A673 (cell line): ENCODE results near the gene SEM1. TPM values are rescaled to one million over a fixed set of nuclear protein-coding genes. Genes with fewer than 3 reads are reported as not detected.

Experiments
- BruUV-seq: library from RNA; stranded (reverse); fragments of 400-500 nt; replicated peaks from 2 replicates; lab custom pipeline; 2021; lab: Mats Ljungman, UMichigan
- CTCF ChIA-PET: fragments of 300-600 bp; sonication (Branson Sonifier 250); formaldehyde crosslinking; loops from one replicate; lab custom pipeline; 2022; ENCODE audit warnings: antibody characterized with exemption; lab: Charles Lee
- POLR2A ChIA-PET: fragments of 300-600 bp; sonication (Branson Sonifier 250); formaldehyde crosslinking; loops from one replicate; lab custom pipeline; 2022; ENCODE audit warnings: antibody characterized with exemption; ENCODE audit not compliant: low non-redundant PET; lab: Charles Lee
- DNase-seq: peaks from one replicate; pipeline ENCODE4 v3.0.0-alpha.2; 2015; ENCODE audit warnings: low spot score
- H3K27ac ChIP-seq: fragments of 200-600 bp; sonication (generic); 2 replicates; pipeline ENCODE4 v1.5.1; 2016; ENCODE audit warnings: mixed run types, low read depth, mild to moderate bottlenecking, mixed read lengths, antibody characterized with exemption, low read length; ENCODE audit not compliant: poor library complexity, severe bottlenecking
- H3K27me3 ChIP-seq: fragments of 200-600 bp; sonication (generic); replicated peaks from 2 replicates; pipeline ENCODE4 v1.6.1; 2017; ENCODE audit warnings: mixed run types, low read depth, mild to moderate bottlenecking, mixed read lengths, antibody characterized with exemption, low read length; ENCODE audit not compliant: insufficient read depth, poor library complexity
- H3K36me3 ChIP-seq: fragments of 200-600 bp; sonication (generic); 2 replicates; pipeline ENCODE4 v1.6.1; 2016; ENCODE audit warnings: mixed run types, mild to moderate bottlenecking, mixed read lengths, antibody characterized with exemption, low read length; ENCODE audit not compliant: insufficient read depth, poor library complexity, severe bottlenecking
- H3K4me1 ChIP-seq: fragments of 200-600 bp; sonication (generic); 2 replicates; pipeline ENCODE4 v1.6.1; 2017; ENCODE audit warnings: mixed run types, mild to moderate bottlenecking, mixed read lengths, antibody characterized with exemption, low read length; ENCODE audit not compliant: insufficient read depth, poor library complexity, severe bottlenecking
- H3K4me3 ChIP-seq: fragments of 200-600 bp; sonication (generic); 2 replicates; pipeline ENCODE4 v1.5.1; 2016; ENCODE audit warnings: low read depth, mixed run types, mild to moderate bottlenecking, mixed read lengths, low read length; ENCODE audit not compliant: poor library complexity, severe bottlenecking
- H3K9me3 ChIP-seq: fragments of 200-600 bp; sonication (generic); 2 replicates; pipeline ENCODE4 v1.6.1; 2016; ENCODE audit warnings: mixed run types, low read depth, mild to moderate bottlenecking, mixed read lengths, antibody characterized with exemption, low read length; ENCODE audit not compliant: poor library complexity, severe bottlenecking
- CTCF ChIP-seq: fragments of 300-800, 200-600 bp; sonication (generic); conservative IDR thresholded peaks from 2 replicates; pipeline ENCODE4 v1.5.1; 2017; ENCODE audit warnings: low read depth, mild to moderate bottlenecking, antibody characterized with exemption, low read length, moderate library complexity, mixed read lengths
- EZH2 ChIP-seq: fragments of 200-600 bp; sonication (generic); IDR thresholded peaks from 2 replicates; pipeline ENCODE4 v1.6.1; 2017; ENCODE audit warnings: borderline replicate concordance, low read depth, mild to moderate bottlenecking, mixed read lengths, antibody characterized with exemption, low read length; ENCODE audit not compliant: poor library complexity, severe bottlenecking
- intact Hi-C: fragments of 100-400 bp; cut with micrococcal nuclease; formaldehyde crosslinking; loops from one replicate; pipeline ENCODE4 v1.10.0; 2022; ENCODE audit not compliant: unreplicated experiment
- total RNA-seq: library from RNA; stranded (reverse); gene quantifications from 2 replicates; pipeline ENCODE4 v1.2.3, GENCODE V29; 2021

SEM1 gene
- total RNA-seq, 1 experiment from 2014 or later: 122 TPM

- Histone ChIP-seq H3K4me1 (peaks cover 22% of the 10 kb centered on the region), H3K27me3 (no peaks in the 10 kb centered on the region), H3K27ac (peak overlapping the region; percentile 23), H3K4me3 (no peak overlapping the region), H3K36me3 (no peaks in the 10 kb centered on the region), H3K9me3 (no peaks in the 10 kb centered on the region)
- POLR2A ChIA-PET: no interaction called here
- no TSS peak for BruUV-seq
- intact Hi-C loops: no loop called here
- CTCF ChIA-PET: no interaction called here
- peak; percentile 81 for DNase-seq
- TF ChIP-seq CTCF: no peak
- TF ChIP-seq EZH2: no peak
Measured at GRCh38 chr7:96720843-96721242, 11.2 kb upstream of the SEM1 start.

GRCh38 chr7:96719164-96719563, 9.5 kb upstream of the SEM1 start:
- no TSS peak for BruUV-seq

GRCh38 chr7:96718107-96719003, 8.7 kb upstream of the SEM1 start:
- BruUV-seq: no TSS peak
- Histone ChIP-seq H3K36me3 (no peaks in the 10 kb centered on the region), H3K4me3 (no peak overlapping the region), H3K9me3 (no peaks in the 10 kb centered on the region), H3K27me3 (no peaks in the 10 kb centered on the region), H3K27ac (no peak overlapping the region), H3K4me1 (peaks cover 22% of the 10 kb centered on the region)
- CTCF ChIA-PET: no interaction called here
- POLR2A ChIA-PET: no interaction called here
- no peak for TF ChIP-seq CTCF
- no peak for TF ChIP-seq EZH2
- intact Hi-C loops: no loop called here
- no peak for DNase-seq

More at GRCh38 chr7:96719164-96719563, 9.5 kb upstream of the SEM1 start:
- TF ChIP-seq CTCF (no peak), EZH2 (no peak)
- POLR2A ChIA-PET: no interaction called here
- Histone ChIP-seq H3K4me1 (peaks cover 22% of the 10 kb centered on the region), H3K9me3 (no peaks in the 10 kb centered on the region), H3K27ac (no peak overlapping the region), H3K27me3 (no peaks in the 10 kb centered on the region), H3K4me3 (no peak overlapping the region), H3K36me3 (no peaks in the 10 kb centered on the region)
- CTCF ChIA-PET: no interaction called here
- peak; percentile 63 for DNase-seq
- intact Hi-C loops: no loop called here
